ENCODE results near the gene STPG3.

The STPG3 gene

GRCh38 chr9:137243626-137244485 is 7.2 kb upstream of the STPG3 start:
- Mint-ChIP-seq H3K4me1 (peaks cover 53% of the 10 kb centered on the region), H3K9me3 (no peaks in the 10 kb centered on the region), H3K27ac (peak overlapping the region; percentile 22), H3K36me3 (ENCODE audit: low read depth) (peaks cover 15% of the 10 kb centered on the region), H3K4me3 (peak overlapping the region; percentile 89), H3K27me3 (ENCODE audit: low read depth, poor library complexity) (peaks cover 10% of the 10 kb centered on the region)
- no peak for TF ChIP-seq CTCF (IDR thresholded peaks at IDR 0.05)
- DNase-seq, result no peak

- Mint-ChIP-seq H3K27me3 (ENCODE audit: low read depth, poor library complexity) (peaks cover 10% of the 10 kb centered on the region), H3K36me3 (ENCODE audit: low read depth) (peaks cover 15% of the 10 kb centered on the region), H3K4me3 (no peak overlapping the region), H3K9me3 (no peaks in the 10 kb centered on the region), H3K4me1 (peaks cover 50% of the 10 kb centered on the region), H3K27ac (peak overlapping the region; percentile 22)
- TF ChIP-seq CTCF (IDR thresholded peaks at IDR 0.05), result no peak
- DNase-seq, result no peak
These were observed 6.3 kb upstream of the STPG3 start for GRCh38 chr9:137244486-137245449.

- no peak for DNase-seq
These were observed 5.3 kb upstream of the STPG3 start for GRCh38 chr9:137245450-137246421.

GRCh38 chr9:137247135-137247915 is 3.8 kb upstream of the STPG3 start:
- H3K36me3 Mint-ChIP-seq (ENCODE audit: low read depth), result peaks cover 12% of the 10 kb centered on the region
- no peaks in the 10 kb centered on the region for H3K9me3 Mint-ChIP-seq
- H3K27me3 Mint-ChIP-seq (ENCODE audit: low read depth, poor library complexity), result peaks cover 10% of the 10 kb centered on the region
- H3K4me1 Mint-ChIP-seq, result peaks cover 60% of the 10 kb centered on the region
- no peak for TF ChIP-seq CTCF (IDR thresholded peaks at IDR 0.05)
- no peak overlapping the region for H3K27ac Mint-ChIP-seq
- no peak overlapping the region for H3K4me3 Mint-ChIP-seq
- no peak for DNase-seq

More at GRCh38 chr9:137245450-137246421, 5.3 kb upstream of the STPG3 start:
- no peak for TF ChIP-seq CTCF (IDR thresholded peaks at IDR 0.05)
- H3K4me3 Mint-ChIP-seq, result no peak overlapping the region
- peaks cover 15% of the 10 kb centered on the region for H3K36me3 Mint-ChIP-seq (ENCODE audit: low read depth)
- peaks cover 10% of the 10 kb centered on the region for H3K27me3 Mint-ChIP-seq (ENCODE audit: low read depth, poor library complexity)
- H3K9me3 Mint-ChIP-seq, result no peaks in the 10 kb centered on the region
- peaks cover 54% of the 10 kb centered on the region for H3K4me1 Mint-ChIP-seq
- H3K27ac Mint-ChIP-seq, result no peak overlapping the region

GRCh38 chr9:137247916-137248175 is 3.2 kb upstream of the STPG3 start:
- H3K36me3 Mint-ChIP-seq (ENCODE audit: low read depth), result peaks cover 7% of the 10 kb centered on the region
- H3K4me1 Mint-ChIP-seq, result peaks cover 55% of the 10 kb centered on the region
- H3K4me3 Mint-ChIP-seq, result no peak overlapping the region
- no peak for DNase-seq
- H3K27me3 Mint-ChIP-seq (ENCODE audit: low read depth, poor library complexity), result peaks cover 10% of the 10 kb centered on the region
- TF ChIP-seq CTCF (IDR thresholded peaks at IDR 0.05), result no peak
- H3K27ac Mint-ChIP-seq, result no peak overlapping the region
- no peaks in the 10 kb centered on the region for H3K9me3 Mint-ChIP-seq

Data from nephron progenitor cell (in vitro differentiated cells).